Esophagus mucosa (tissue), 1 donor: Measurements from ENCODE around the gene MIB2. TPM values are rescaled to one million over a fixed set of nuclear protein-coding genes. Genes with fewer than 3 reads are reported as not detected.
A peak's percentile ranks its signal among the peaks of the same experiment; 100 is the strongest.
"Not testable (repeated sequence)": the region's sequence is repeated elsewhere in the genome, so short reads cannot be mapped to it uniquely, and the experiment has no call there.

Experiments
- ATAC-seq: fragments of 200-7000 bp; cut with Tn5 transposase; one replicate; pipeline ENCODE4 v1.9.1; 2020
- total RNA-seq: library from RNA; stranded (reverse); gene quantifications from one replicate; pipeline ENCODE4 v1.2.4, GENCODE V29; 2023
- donor health status: DM: yes; HTN: yes; CAD: no.

The MIB2 gene
- total RNA-seq, 1 donor from 2014 or later, result 87.5 TPM

DNA sequence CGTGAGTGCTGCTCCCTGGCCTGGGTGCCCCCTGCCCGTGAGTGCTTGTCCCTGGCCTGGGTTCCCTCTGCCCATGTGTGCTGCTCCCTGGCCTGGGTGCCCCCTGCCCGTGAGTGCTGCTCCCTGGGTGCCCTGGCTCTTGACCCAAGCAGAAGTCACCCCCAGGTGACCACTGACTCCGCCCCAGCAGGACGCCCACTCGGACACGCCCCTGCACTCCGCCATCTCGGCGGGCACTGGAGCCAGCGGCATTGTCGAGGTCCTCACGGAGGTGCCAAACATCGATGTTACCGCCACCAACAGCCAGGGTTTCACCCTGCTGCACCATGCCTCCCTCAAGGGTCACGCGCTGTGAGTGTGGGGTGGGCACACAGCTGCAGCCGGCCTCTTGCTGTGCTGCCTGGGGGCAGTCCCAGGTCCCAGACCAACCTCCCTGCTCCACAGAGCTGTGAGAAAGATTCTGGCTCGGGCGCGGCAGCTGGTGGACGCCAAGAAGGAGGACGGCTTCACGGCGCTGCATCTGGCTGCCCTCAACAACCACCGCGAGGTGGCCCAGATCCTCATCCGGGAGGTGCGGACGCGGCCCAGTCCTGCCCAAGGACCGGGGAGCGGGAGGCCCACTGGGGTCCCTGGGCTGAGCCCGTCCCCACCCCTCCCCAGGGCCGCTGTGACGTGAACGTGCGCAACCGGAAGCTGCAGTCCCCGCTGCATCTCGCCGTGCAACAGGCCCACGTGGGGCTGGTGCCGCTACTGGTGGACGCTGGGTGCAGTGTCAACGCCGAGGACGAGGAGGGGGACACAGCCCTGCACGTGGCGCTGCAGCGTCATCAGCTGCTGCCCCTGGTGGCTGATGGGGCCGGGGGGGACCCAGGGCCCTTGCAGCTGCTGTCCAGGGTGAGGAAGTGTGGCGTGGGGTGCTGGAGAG lies 12.8 kb downstream of the MIB2 start:
- peak; percentile 5 for ATAC-seq

DNA sequence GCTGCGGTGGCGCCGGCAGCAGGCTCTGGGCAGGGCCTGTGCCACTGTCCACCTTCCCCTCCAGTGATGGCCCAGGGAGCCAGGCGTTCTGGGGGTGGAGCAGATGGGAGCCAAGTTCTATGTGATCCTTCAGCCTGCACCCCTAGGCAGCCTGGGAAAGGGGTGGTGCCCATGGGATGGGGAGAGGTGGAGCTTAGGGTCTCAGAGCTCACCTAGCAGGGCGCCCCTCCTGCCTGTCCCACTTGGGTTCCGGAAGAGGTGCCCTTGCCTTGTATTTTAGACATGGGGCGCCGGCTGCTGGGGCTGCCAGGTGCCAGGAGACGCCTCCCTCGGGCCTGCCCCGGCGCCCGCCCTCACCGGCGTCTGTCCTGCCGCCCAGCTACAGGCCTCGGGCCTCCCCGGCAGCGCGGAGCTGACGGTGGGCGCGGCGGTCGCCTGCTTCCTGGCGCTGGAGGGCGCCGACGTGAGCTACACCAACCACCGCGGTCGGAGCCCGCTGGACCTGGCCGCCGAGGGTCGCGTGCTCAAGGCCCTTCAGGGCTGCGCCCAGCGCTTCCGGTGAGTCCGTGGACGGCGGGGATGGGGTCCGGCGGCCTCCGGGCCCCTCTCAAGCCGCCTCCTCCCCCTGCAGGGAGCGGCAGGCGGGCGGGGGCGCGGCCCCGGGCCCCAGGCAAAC lies 13.6 kb downstream of the MIB2 start:
- peak; percentile 52 for ATAC-seq

- no peak for ATAC-seq
These were observed 14.3 kb downstream of the MIB2 start for GRCh38 chr1:1629430-1630190.

GRCh38 chr1:1630191-1630964 lies 15.1 kb downstream of the MIB2 start:
- no peak for ATAC-seq

DNA sequence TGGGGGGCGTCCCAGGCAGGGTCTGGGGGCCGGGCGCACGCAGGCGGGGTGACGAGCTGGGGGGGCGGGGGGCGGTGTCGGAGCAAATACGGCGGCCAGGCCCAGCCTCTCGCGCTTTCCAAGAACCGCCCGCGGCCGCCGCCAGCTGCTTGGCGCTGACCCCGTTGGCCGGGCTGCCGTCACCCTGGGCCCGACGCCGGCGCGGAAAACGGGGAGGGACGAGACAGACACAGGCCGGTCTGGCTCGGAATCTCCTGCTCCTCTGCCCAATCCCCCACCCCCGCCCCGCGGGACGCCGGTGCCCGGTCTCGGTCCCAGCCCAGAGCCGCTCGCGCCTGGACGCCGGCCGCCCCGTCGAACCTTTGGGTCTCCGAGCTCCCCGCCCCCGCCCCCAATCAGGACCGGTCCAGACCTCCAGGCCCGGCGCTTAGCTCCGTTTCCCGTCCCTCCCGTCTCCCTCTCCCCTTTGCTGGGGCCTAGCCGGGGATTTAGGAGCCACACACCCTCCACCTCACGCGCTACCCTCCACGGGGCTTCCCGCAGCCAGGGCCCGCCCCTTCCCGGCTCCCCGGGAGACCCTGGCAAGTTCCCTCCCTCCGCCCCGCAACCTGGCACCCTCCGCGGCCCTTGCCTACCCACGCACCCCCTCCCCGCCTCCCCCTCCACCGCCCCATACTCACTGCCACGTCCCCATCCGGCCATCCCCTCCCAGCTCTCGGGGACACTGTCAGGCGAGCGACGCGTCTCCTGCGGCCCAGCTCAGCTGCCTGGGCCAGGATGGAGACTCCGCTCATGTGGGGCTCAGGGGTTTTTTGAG lies 15.9 kb downstream of the MIB2 start:
- no peak for ATAC-seq

- ATAC-seq, result no peak
These were observed 16.6 kb downstream of the MIB2 start, which contains the start of gene MMP23B for GRCh38 chr1:1631782-1632420. Gene MMP23B, plus strand, starts transcription at chr1:1632173. Its CDS starts 46 bp downstream, at chr1:1632219.

DNA sequence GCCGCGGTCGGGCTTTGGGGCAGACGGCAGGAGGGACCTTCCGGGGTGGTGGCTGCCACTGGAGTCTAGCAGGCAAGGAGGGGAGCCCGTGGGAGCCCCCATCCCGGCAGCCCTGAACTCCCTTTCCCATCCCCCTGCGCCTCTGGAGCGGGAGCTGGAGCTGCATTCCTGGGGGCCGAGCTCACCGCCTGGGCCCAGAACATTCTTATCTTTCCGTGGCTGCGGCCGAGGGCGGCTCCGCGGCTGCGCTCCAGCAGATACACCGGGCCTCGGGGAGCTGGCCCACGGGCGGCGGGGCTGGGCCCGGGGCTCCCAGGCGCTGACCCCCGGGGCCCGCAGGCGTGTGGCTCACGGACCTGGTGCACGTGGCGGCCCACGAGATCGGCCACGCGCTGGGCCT lies 18.1 kb downstream of the MIB2 start:
- ATAC-seq, result not testable (repeated sequence)

- ATAC-seq, result not testable (repeated sequence)
These were observed 19.3 kb downstream of the MIB2 start for GRCh38 chr1:1634613-1635012.

GRCh38 chr1:1636621-1637478 lies 21.6 kb downstream of the MIB2 start:
- ATAC-seq, result not testable (repeated sequence)

DNA sequence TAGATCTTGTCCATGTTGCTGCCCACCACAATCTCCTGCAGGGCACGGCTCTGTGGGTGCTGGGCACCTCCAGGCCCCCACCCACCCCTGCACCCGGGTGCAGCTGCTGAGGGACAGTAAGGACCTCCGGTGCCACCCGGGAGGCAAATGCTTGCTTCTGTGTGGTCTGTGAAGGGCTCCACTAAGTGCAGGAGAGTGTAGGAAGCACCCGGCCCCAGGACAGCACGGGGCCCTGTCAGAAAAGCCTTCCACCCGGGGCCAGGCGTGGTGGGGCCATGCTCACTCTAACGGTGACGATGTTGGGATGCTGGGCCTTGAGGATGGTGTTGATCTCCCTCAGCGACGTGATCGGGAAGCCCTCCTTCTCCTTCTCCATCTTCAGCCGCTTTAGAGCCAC lies 22.2 kb downstream of the MIB2 start:
- not testable (repeated sequence) for ATAC-seq

GRCh38 chr1:1638528-1638927 lies 23.2 kb downstream of the MIB2 start:
- not testable (repeated sequence) for ATAC-seq

DNA sequence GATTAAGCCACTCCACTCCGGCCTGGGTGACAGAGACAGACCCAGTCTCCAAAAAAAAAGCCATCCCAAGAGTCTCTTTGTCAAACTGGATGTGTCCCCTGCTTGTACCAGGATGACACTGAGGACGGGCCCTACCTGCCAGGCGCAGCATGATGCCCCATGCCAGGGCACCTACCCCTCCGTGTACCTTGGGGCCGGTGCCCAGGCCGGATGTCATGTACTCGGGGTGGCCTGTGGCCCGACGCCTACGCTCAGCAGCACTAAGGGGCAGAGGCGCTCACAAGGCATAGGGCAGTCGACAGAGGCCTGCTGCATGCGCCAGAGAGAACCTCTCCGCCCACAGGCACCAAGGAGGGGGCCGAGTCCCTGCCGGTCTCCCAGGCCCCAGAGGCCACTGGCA lies 24.1 kb downstream of the MIB2 start:
- not testable (repeated sequence) for ATAC-seq

DNA sequence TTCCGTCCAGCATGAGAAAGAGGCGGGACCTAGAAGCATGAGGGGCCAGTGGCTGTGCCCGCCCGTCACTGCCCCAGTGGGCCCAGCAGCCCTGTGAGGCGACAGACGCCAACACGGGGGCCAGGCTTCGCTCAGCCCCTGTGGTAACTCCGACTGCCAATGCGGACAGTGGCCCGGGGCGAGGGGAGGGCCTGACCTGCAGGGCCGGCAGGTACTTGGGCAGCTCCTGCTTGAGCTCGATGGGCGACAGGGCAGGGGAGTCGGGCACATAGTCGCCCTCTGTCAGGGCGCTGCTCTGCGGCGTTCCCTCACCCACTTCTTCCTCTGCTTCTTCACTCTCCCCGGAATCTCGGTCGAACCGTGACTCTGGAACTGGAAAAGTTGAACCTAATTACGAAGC lies 24.8 kb downstream of the MIB2 start:
- not testable (repeated sequence) for ATAC-seq

GRCh38 chr1:1640711-1641461 lies 25.6 kb downstream of the MIB2 start:
- ATAC-seq, result peak; percentile 21

GRCh38 chr1:1646326-1646725 lies 31.0 kb downstream of the MIB2 start:
- ATAC-seq, result not testable (repeated sequence)

DNA sequence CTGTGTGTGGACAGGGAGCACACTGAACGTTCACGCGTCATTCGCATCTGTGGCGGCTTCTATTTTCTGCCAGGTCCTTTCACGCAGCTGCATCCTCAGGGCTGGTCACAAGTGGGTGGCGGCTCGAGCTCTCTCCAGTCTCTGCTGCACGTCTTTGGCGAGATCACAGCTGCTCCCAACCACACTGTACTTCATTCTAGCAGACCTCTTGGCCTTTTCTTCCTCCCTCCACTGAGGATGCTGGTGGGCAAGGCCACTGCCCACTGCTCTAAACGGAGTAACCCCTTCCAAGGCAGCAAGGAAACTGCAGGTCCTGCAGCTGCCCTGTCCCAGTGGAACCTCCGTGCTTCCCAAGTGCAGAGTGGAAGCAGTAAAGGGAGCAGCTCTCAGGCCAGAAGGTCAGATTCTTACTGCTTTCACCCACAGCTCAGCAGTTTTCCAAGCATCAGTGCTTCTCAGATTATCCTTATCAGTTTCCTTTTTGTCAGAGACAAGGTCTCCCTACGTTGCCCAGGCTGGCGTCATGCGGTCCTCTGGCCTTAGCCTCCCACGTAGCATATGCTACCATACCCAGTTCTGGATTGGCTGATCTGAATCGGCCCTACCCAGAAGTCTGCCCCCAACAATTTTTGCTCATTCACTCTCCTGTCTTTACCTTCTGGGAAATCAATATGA lies 32.4 kb downstream of the MIB2 start:
- ATAC-seq, result not testable (repeated sequence)

GRCh38 chr1:1648265-1648664 lies 33.0 kb downstream of the MIB2 start:
- ATAC-seq, result not testable (repeated sequence)
